NK-92 (cell line): Measurements from ENCODE around the gene TRIM15.
"Not testable (repeated sequence)": the region's sequence is repeated elsewhere in the genome, so short reads cannot be mapped to it uniquely, and the experiment has no call there.

Source experiments
- DNase-seq: peaks from one replicate; lab custom pipeline; 2025; ENCODE audit not compliant: unreplicated experiment; lab: John Stamatoyannopoulos, UW

TRIM15 gene

GRCh38 chr6:30163090-30163917 lies at the start of gene TRIM15:
Gene TRIM15 (plus strand): TSS chr6:30163546. CDS start chr6:30163685, 139 bp downstream.
- DNase-seq, result no peak

GRCh38 chr6:30113841-30114240 lies 49.5 kb upstream of the TRIM15 start:
- no peak for DNase-seq

- DNase-seq, result no peak
These were observed 46.6 kb upstream of the TRIM15 start for GRCh38 chr6:30116724-30117123.

GRCh38 chr6:30118691-30119090 lies 44.7 kb upstream of the TRIM15 start:
- DNase-seq, result not testable (repeated sequence)

GRCh38 chr6:30121446-30122366 lies 41.6 kb upstream of the TRIM15 start:
- no peak for DNase-seq

- no peak for DNase-seq
These were observed 40.8 kb upstream of the TRIM15 start for GRCh38 chr6:30122515-30122914.

GRCh38 chr6:30127238-30128093 lies 35.9 kb upstream of the TRIM15 start:
- no peak for DNase-seq

- no peak for DNase-seq
These were observed 33.8 kb upstream of the TRIM15 start for GRCh38 chr6:30129265-30130178.

GRCh38 chr6:30130179-30130679 lies 33.1 kb upstream of the TRIM15 start:
- no peak for DNase-seq

- no peak for DNase-seq
These were observed 32.2 kb upstream of the TRIM15 start for GRCh38 chr6:30130887-30131862.

GRCh38 chr6:30131947-30132497 lies 31.3 kb upstream of the TRIM15 start:
- DNase-seq, result no peak

- DNase-seq, result no peak
These were observed 28.2 kb upstream of the TRIM15 start for GRCh38 chr6:30135147-30135546.

- DNase-seq, result no peak
These were observed 27.6 kb upstream of the TRIM15 start, which contains the start of gene TRIM40 for GRCh38 chr6:30135757-30136156. Gene TRIM40 (plus strand): TSS chr6:30136140. CDS start chr6:30137037, 897 bp downstream.

- no peak for DNase-seq
These were observed 26.6 kb upstream of the TRIM15 start for GRCh38 chr6:30136570-30137286.

- DNase-seq, result not testable (repeated sequence)
These were observed 23.1 kb upstream of the TRIM15 start for GRCh38 chr6:30140240-30140639.

GRCh38 chr6:30142665-30143064 lies 20.7 kb upstream of the TRIM15 start:
- DNase-seq, result no peak

- no peak for DNase-seq
These were observed 19.6 kb upstream of the TRIM15 start for GRCh38 chr6:30143780-30144179.
